K562 (cell line): ENCODE data around the gene CETN1. TPM values are rescaled to one million over a fixed set of nuclear protein-coding genes. Genes with fewer than 3 reads are reported as not detected.
A peak's percentile ranks its signal among the peaks of the same experiment; 100 is the strongest.

Source experiments
- BACH1 ChIP-seq: fragments of 200-800 bp; sonication (Bioruptor generic); IDR thresholded peaks from 2 replicates; pipeline ENCODE4 v1.6.1; 2016; ENCODE audit warnings: missing genetic modification characterization, missing compliant biosample characterization
- CLOCK ChIP-seq: fragments of 250-450 bp; sonication (Bioruptor Pico); IDR thresholded peaks from 2 replicates; pipeline ENCODE4 v1.4.0; 2020; ENCODE audit warnings: mild to moderate bottlenecking, moderate library complexity, borderline replicate concordance
- ETV5 ChIP-seq: sonication (generic); formaldehyde crosslinking; IDR thresholded peaks from 2 replicates; pipeline ENCODE4 v1.4.0; 2020; ENCODE audit warnings: low read depth, mild to moderate bottlenecking, missing genetic modification reagents
- KAT2B ChIP-seq: IDR thresholded peaks from one replicate; pipeline ENCODE4 v1.6.1; 2012; ENCODE audit warnings: low read depth, mild to moderate bottlenecking, control low read depth, inconsistent platforms, low read length, moderate library complexity
- KDM2B ChIP-seq: fragments of 250-450 bp; sonication (Bioruptor Pico); IDR thresholded peaks from 2 replicates; pipeline ENCODE4 v1.8.0; 2021; ENCODE audit warnings: mild to moderate bottlenecking, moderate library complexity
- LCOR ChIP-seq: sonication (generic); formaldehyde crosslinking; IDR thresholded peaks from 2 replicates; pipeline ENCODE4 v1.8.0; 2022; ENCODE audit warnings: mild to moderate bottlenecking, missing genetic modification reagents
- MCM2 ChIP-seq: fragments of 450-650 bp; IDR thresholded peaks from 2 replicates; pipeline ENCODE4 v1.6.1; 2017; ENCODE audit warnings: low read depth, mild to moderate bottlenecking
- MIER1 ChIP-seq: fragments of 450-650 bp; IDR thresholded peaks from 2 replicates; pipeline ENCODE4 v1.6.1; 2016; ENCODE audit warnings: antibody characterized with exemption, mild to moderate bottlenecking, low read depth
- NFYB ChIP-seq: IDR thresholded peaks from 2 replicates; pipeline ENCODE4 v1.6.1; 2011; ENCODE audit warnings: mild to moderate bottlenecking, moderate library complexity; ENCODE audit not compliant: insufficient read length; ENCODE audit errors: extremely low read depth
- NR1H2 ChIP-seq: sonication (generic); formaldehyde crosslinking; IDR thresholded peaks from 2 replicates; pipeline ENCODE4 v1.4.0; 2020; ENCODE audit warnings: mild to moderate bottlenecking, missing genetic modification reagents
- POLR2AphosphoS5 ChIP-seq: IDR thresholded peaks from 2 replicates; pipeline ENCODE4 v1.6.1; 2011; ENCODE audit warnings: mild to moderate bottlenecking, low read depth, low read length, moderate library complexity; ENCODE audit not compliant: control insufficient read depth, insufficient read depth
- POLR2H ChIP-seq: IDR thresholded peaks from 2 replicates; pipeline ENCODE4 v1.6.1; 2016; ENCODE audit warnings: missing genetic modification characterization, low read depth, mild to moderate bottlenecking, control low read depth, missing compliant biosample characterization, moderate library complexity
- RFX1 ChIP-seq: fragments of 450-650 bp; IDR thresholded peaks from 2 replicates; pipeline ENCODE4 v1.6.1; 2016; ENCODE audit warnings: mild to moderate bottlenecking, moderate library complexity
- SMARCE1 ChIP-seq: fragments of 450-650 bp; IDR thresholded peaks from 2 replicates; pipeline ENCODE4 v1.7.1; 2016; ENCODE audit warnings: mild to moderate bottlenecking
- SMC3 ChIP-seq: conservative IDR thresholded peaks from 2 replicates; pipeline ENCODE4 v1.6.1; 2011; ENCODE audit warnings: low read depth, low read length, improper control_type of control experiment; ENCODE audit not compliant: insufficient read depth
- U2AF1 ChIP-seq: fragments of 200-400 bp; formaldehyde crosslinking; optimal IDR thresholded peaks from 2 replicates; pipeline ENCODE3; 2017; ENCODE audit warnings: mild to moderate bottlenecking, low read depth, low read length, moderate library complexity
- ZBTB12 ChIP-seq: fragments of 250-450 bp; sonication (Bioruptor Pico); IDR thresholded peaks from 2 replicates; pipeline ENCODE4 v1.4.0; 2020
- ZBTB17 ChIP-seq: fragments of 450-650 bp; formaldehyde crosslinking; IDR thresholded peaks from 2 replicates; pipeline ENCODE4 v1.4.0; 2020; ENCODE audit warnings: mild to moderate bottlenecking
- ZNF12 ChIP-seq: sonication (generic); formaldehyde crosslinking; IDR thresholded peaks from 2 replicates; pipeline ENCODE4 v1.4.0; 2020; ENCODE audit warnings: mild to moderate bottlenecking, missing genetic modification reagents
- ZNF695 ChIP-seq: fragments of 450-650 bp; formaldehyde crosslinking; IDR thresholded peaks from 2 replicates; pipeline ENCODE4 v1.4.0; 2020; ENCODE audit warnings: mild to moderate bottlenecking, moderate library complexity
- ZSCAN32 ChIP-seq: fragments of 450-650 bp; formaldehyde crosslinking; IDR thresholded peaks from 2 replicates; pipeline ENCODE4 v1.4.0; 2020; ENCODE audit warnings: mild to moderate bottlenecking, moderate library complexity
- polyA plus RNA-seq, 8 experiments: library from polyadenylated mRNA; depleted of rRNA in 4 of 8; stranded (reverse) in 5 of 8; unstranded in 3 of 8; fragments of >200 nt; fragmentation: Nextera tagmentation in 2 of 8; fragmentation: Illumina TruSeq in 1 of 8; extraction: Ambion mirVana in 2 of 8; extraction: Trizol in 1 of 8; gene quantifications; 2 replicates each; pipeline versions ENCODE4 v1.2.1 to v1.2.3, GENCODE V29; 2011 to 2014; ENCODE audit warnings: inconsistent platforms in 1 of 8, missing spikeins in 1 of 8
- total RNA-seq, 7 experiments: library from RNA; depleted of rRNA in 6 of 7; stranded (reverse); fragments of >200 nt in 6 of 7; fragmentation: Illumina TruSeq in 2 of 7; extraction: Trizol in 2 of 7; gene quantifications; 2 replicates each; pipeline versions ENCODE4 v1.2.1 to v1.2.3, GENCODE V29; 2011 to 2021; ENCODE audit warnings: low replicate concordance in 1 of 7
- TF ChIP-seq, protein P1 (sequence below): fragments of 250-450 bp; sonication (Bioruptor Pico); IDR thresholded peaks from 2 replicates; pipeline ENCODE4 v1.5.1; 2021; ENCODE audit warnings: mild to moderate bottlenecking

CETN1 gene
- total and polyA plus RNA-seq, 9 of the 15 experiments (the other 6 are each of a cell fraction or from before 2014, with no cell fraction given): 0.07 to 0.34 (median 0.19) TPM; not detected in 3

- TF ChIP-seq SMC3 (peak; percentile 83), NR1H2 (CRISPR knock-in tag) (no peak), U2AF1 (no peak), CLOCK (CRISPR knock-in tag) (no peak), KDM2B (CRISPR knock-in tag) (no peak), ZSCAN32 (CRISPR knock-in tag) (no peak), RFX1 (no peak), ZBTB17 (CRISPR knock-in tag) (no peak), POLR2H (tag) (peak; percentile 64; the same call in 1 of the 2 replicates), MIER1 (no peak), ZNF12 (CRISPR knock-in tag) (no peak), SMARCE1 (no peak), NFYB (no peak), ETV5 (CRISPR knock-in tag) (no peak), ZBTB12 (CRISPR knock-in tag) (no peak), POLR2AphosphoS5 (no peak), LCOR (CRISPR knock-in tag) (no peak), BACH1 (tag) (no peak), KAT2B (no peak), ZNF695 (CRISPR knock-in tag) (no peak), MCM2 (no peak)
- TF ChIP-seq, protein P1, sequence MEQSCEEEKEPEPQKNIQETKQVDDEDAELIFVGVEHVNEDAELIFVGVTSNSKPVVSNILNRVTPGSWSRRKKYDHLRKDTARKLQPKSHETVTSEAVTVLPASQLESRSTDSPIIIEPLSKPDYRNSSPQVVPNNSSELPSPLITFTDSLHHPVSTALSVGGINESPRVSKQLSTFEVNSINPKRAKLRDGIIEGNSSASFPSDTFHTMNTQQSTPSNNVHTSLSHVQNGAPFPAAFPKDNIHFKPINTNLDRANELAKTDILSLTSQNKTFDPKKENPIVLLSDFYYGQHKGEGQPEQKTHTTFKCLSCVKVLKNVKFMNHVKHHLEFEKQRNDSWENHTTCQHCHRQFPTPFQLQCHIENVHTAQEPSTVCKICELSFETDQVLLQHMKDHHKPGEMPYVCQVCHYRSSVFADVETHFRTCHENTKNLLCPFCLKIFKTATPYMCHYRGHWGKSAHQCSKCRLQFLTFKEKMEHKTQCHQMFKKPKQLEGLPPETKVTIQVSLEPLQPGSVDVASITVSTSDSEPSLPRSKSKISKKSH (CRISPR knock-in tag): no peak
These were observed 36.3 kb downstream of the CETN1 start (continued) for GRCh38 chr18:616380-616995.
